Fibroblast of the aortic adventitia (primary cell): Measurements from ENCODE around the gene RBM43. TPM values are rescaled to one million over a fixed set of nuclear protein-coding genes. Genes with fewer than 3 reads are reported as not detected.

Experiments used
- DNase-seq: peaks from one replicate; pipeline ENCODE4 v3.0.0-alpha.2; 2010; ENCODE audit warnings: low read depth
- H3K4me3 ChIP-seq: 2 replicates; pipeline ENCODE4 v1.5.1; 2011; ENCODE audit warnings: low read depth, mild to moderate bottlenecking, control low read depth, low read length, moderate library complexity
- total RNA-seq: library from RNA; depleted of rRNA; stranded (reverse); fragments of >200 nt; gene quantifications from 2 replicates; pipeline ENCODE4 v1.2.3, GENCODE V29; 2012; ENCODE audit warnings: low replicate concordance
- TF ChIP-seq, protein P1 (sequence below): IDR thresholded peaks from 2 replicates; pipeline ENCODE4 v1.5.1; 2011; ENCODE audit warnings: mild to moderate bottlenecking, low read length, control low read depth, inconsistent platforms; ENCODE audit not compliant: insufficient read depth

RBM43 gene
- total RNA-seq, 1 donor, result 14.3 TPM

DNA sequence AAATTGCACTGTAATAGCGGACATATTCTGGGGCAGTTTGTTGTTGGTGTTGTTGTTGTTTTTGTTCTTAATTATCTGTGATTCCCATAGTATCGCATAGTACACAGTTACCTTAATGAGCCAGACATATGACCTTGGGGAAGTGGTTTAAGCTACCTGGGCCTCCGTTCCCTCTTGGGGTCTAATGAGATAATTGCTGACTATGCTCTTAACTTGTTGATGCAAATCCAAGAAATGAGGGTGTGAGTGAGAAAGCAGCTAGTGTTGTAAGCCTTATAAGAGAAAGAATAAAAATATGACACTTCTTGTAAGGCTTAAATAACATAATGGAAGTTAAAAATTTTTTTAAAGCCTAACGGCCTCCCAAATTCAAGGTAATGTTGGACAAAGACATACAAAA lies 20.7 kb upstream of the RBM43 start:
- DNase-seq, result no peak
- no peak overlapping the region for H3K4me3 ChIP-seq
- TF ChIP-seq, protein P1, sequence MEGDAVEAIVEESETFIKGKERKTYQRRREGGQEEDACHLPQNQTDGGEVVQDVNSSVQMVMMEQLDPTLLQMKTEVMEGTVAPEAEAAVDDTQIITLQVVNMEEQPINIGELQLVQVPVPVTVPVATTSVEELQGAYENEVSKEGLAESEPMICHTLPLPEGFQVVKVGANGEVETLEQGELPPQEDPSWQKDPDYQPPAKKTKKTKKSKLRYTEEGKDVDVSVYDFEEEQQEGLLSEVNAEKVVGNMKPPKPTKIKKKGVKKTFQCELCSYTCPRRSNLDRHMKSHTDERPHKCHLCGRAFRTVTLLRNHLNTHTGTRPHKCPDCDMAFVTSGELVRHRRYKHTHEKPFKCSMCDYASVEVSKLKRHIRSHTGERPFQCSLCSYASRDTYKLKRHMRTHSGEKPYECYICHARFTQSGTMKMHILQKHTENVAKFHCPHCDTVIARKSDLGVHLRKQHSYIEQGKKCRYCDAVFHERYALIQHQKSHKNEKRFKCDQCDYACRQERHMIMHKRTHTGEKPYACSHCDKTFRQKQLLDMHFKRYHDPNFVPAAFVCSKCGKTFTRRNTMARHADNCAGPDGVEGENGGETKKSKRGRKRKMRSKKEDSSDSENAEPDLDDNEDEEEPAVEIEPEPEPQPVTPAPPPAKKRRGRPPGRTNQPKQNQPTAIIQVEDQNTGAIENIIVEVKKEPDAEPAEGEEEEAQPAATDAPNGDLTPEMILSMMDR, result no peak

DNA sequence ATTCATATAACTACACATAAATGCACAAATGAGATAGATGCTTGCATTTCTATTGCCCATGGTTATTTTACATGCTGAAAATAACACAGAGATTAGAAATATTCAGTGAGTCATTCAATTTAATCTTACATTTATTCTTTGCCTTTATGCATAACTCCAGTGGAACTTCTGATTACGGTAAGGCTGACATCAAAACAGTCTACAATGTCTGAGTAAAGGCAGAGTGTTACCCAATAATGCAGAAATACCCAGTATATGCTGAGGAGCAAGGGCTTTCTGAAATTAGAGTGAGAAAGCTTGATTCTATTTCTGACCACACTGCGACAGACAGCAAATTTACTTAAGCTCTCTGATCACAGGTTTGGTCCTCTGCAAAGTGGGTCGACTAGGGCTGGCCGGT lies 18.6 kb upstream of the RBM43 start:
- TF ChIP-seq, protein P1, result no peak
- H3K4me3 ChIP-seq, result no peak overlapping the region
- DNase-seq, result peak; percentile 87

DNA sequence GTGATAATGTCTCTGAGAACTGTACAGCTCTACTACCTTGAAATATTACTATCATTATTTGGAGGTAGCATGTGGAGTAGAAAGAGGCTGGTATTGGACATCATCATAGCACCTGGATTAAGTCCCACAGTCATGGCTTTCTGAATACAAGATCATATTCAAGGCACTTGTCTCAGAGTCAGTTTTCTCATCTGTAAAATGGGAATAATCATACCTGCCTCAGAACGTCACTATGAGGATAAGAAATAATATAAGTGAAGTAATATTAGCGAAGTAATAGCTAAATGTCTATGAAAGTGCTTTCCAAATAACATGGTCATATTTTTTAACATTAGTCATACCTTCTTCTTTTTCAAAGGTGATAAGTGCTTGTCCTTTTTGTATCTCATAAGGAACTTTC lies 16.8 kb upstream of the RBM43 start:
- DNase-seq, result no peak
- TF ChIP-seq, protein P1, result no peak
- no peak overlapping the region for H3K4me3 ChIP-seq

DNA sequence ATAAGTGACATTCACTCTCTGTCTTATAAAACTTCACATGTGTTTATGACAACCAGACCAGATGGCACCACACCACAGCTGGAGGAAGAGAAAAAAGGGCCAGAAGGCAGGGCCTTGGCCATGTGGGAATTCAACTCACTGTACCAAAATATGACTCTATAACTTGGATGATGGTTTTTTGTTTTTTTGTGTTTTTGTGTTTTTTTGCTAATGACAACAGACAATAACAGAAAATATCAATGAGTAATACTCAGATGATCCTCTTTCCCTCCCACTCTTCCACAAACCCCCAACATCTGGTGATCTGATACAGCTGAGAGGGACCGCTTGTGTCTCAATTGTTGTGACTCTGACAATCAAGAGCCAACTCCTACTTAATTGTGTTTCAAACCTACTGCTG lies 15.4 kb upstream of the RBM43 start:
- no peak overlapping the region for H3K4me3 ChIP-seq
- TF ChIP-seq, protein P1, result no peak
- no peak for DNase-seq

DNA sequence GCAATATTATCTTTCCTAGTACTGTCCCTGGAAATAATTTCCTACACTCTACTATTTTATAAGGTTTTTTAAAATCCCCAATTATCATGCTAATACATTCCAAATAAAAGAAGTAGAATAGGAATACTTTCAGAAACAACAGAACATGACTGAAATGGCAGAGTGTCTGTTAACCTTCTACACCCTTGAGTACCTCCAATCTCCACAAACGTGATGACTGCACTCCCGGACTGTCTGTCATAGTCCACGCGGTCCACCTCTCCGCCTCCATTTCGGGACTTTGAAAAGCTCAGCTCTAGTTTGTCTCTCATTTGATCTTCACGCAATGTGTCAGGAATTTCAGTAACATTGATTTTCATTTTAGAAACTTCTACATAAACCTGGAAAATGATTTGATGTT lies 13.6 kb upstream of the RBM43 start:
- DNase-seq, result no peak
- H3K4me3 ChIP-seq, result no peak overlapping the region
- TF ChIP-seq, protein P1, result no peak

DNA sequence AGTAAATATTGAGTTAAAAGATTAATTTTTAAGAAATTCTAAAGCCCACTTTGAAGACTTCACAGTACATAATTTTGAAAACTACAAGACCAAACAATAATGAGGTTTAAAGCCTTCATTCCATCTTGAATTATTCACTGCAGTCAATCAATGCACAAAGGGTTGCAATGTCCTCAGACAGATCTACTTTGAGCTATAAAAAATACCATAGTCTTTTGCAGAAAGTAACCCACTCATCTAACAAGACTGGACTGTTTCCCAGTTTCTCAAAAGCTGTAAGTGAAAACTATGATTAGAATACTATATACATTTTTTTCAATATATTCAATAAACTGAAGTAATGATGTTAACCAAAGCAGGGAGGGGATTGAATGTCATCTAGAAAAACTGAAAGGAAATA lies 10.2 kb upstream of the RBM43 start:
- no peak overlapping the region for H3K4me3 ChIP-seq
- TF ChIP-seq, protein P1, result no peak
- no peak for DNase-seq

DNA sequence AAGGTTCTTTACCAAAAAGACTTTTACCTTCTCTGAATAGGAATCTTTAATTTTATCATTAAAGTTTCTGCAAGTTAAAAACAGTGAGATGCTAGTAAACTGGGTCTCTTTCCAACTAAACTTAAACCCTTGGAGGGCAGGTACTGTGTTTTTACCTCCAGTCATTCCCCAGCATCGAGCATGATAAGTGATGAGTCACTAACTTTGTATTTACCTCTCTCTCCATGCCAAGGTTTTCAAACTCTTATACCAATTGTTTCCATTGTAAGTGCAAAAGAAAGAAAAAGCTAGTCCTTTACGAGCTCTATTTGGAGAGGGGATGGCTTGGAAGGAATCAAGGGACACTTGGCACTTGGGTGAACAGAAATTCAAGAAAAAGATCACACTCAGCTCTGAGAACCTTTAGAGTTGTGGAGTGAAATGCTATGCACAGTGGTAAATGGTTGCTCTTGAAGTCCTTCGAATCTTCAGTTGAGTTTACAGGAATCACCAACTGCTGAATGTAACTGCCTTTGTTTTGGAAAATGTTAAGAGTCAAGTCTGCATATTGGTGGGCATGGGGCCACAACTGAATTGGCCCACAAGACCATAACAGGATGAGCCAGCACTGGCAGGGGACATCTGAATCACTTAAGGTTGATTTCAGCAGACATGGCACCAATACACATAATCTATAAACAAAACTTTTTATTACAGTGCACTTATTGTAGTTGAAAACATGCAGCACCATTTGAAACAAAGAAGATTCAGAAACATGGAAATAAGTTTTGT lies 8.3 kb upstream of the RBM43 start:
- no peak for DNase-seq
- no peak overlapping the region for H3K4me3 ChIP-seq
- TF ChIP-seq, protein P1, result no peak
